Adrenal gland (tissue), 12 donors: Measurements from ENCODE around the gene HMGN5. TPM values are rescaled to one million over a fixed set of nuclear protein-coding genes. Genes with fewer than 3 reads are reported as not detected.

Source experiments
- DNase-seq, 7 donors: peaks; one replicate each; pipeline ENCODE4 v3.0.0-alpha.2; 2019 to 2020
- H3K27ac ChIP-seq, 5 donors: fragments of 200-600 bp; sonication (generic) in 4 of 5; 1 replicate in 3 of 5; 2 replicates in 2 of 5; pipeline versions ENCODE4 v1.5.1 to v1.8.0; 2016 to 2020; ENCODE audit warnings: mild to moderate bottlenecking in 1 of 5
- H3K27me3 ChIP-seq: fragments of 200-600 bp; 2 replicates; pipeline ENCODE4 v1.8.0; 2021
- H3K36me3 ChIP-seq, 2 donors: fragments of 200-600 bp; replicated peaks in 1 of 2; 1 replicate in 1 of 2; 2 replicates in 1 of 2; pipeline versions ENCODE4 v1.5.1 to v1.8.0; 2018 to 2022
- H3K4me1 ChIP-seq, 2 donors: fragments of 200-600 bp; replicated peaks in 1 of 2; 1 replicate in 1 of 2; 2 replicates in 1 of 2; pipeline versions ENCODE4 v1.5.1 to v1.8.0; 2018 to 2021
- H3K4me3 ChIP-seq, 4 donors: fragments of 200-600 bp; sonication (generic) in 3 of 4; one replicate each; pipeline ENCODE4 v1.5.1; 2016 to 2018
- H3K9me3 ChIP-seq, 3 donors: fragments of 200-600 bp; sonication (generic) in 1 of 3; replicated peaks in 1 of 3; 1 replicate in 2 of 3; 2 replicates in 1 of 3; pipeline versions ENCODE4 v1.5.1 to v1.8.0; 2016 to 2021
- POLR2A ChIP-seq, 2 donors: fragments of 450-650 bp; IDR thresholded peaks; one replicate each; pipeline ENCODE4 v1.6.1; 2017; ENCODE audit warnings: antibody characterized with exemption in 2 of 2, mild to moderate bottlenecking in 2 of 2, moderate library complexity in 1 of 2
- WGBS, 4 donors: extraction: QIAGEN DNeasy Blood & Tissue Kit in 2 of 4; methylation state at CpG; one replicate each; pipeline versions ENCODE4 v1.1.5 to v1.1.7; 2013 to 2017; 5-methylcytosine and 5-hydroxymethylcytosine counted together
- intact Hi-C, 2 donors: fragments of 100-400 bp; cut with DNase I; formaldehyde crosslinking; loops; one replicate each; pipeline versions ENCODE4 v1.14.1 to v1.15.0; 2022 to 2023
- polyA plus RNA-seq, 3 donors: library from polyadenylated mRNA; stranded (reverse); fragments of 200-250 nt in 2 of 3; fragments of 350-450 nt in 1 of 3; fragmentation: Illumina TruSeq in 1 of 3; extraction: RNeasy Lipid Tissue Mini Kit (QIAGEN cat#74804) in 1 of 3; gene quantifications; one replicate each; pipeline ENCODE4 v1.2.3, GENCODE V29; 2013 to 2014
- total RNA-seq, 9 donors: library from RNA; depleted of rRNA in 4 of 9; stranded (reverse); fragments of >200 nt in 4 of 9; fragments of 120-200 nt in 1 of 9; fragmentation: NEBNext Ultra II Directional in 1 of 9; extraction: Animal tissue kit (Norgen Biotek cat#: 25700) in 1 of 9; gene quantifications; one replicate each; pipeline versions ENCODE4 v1.1.0 to v1.2.4, GENCODE V29; 2013 to 2023
- TF ChIP-seq, protein P1 (sequence below), 6 experiments: fragments of 450-650 bp in 4 of 6; fragments of 200-600 bp in 2 of 6; sonication (generic) in 1 of 6; IDR thresholded peaks; 1 replicate in 5 of 6; 2 replicates in 1 of 6; pipeline versions ENCODE4 v1.5.1 to v1.8.0; 2016 to 2021; ENCODE audit warnings: antibody characterized with exemption in 6 of 6, mild to moderate bottlenecking in 2 of 6, moderate library complexity in 1 of 6
- donor health status: healthy with polysubstance abuse.
- donor health status: Bipolar disorder and iron deficiency.
- donor health status: DM: yes; HTN: yes; CAD: no.
- donor health status: DM: no; HTN: no; CAD: no.
- donor health status: DM: no; HTN: no; CAD: no.
- donor health status: DM: yes; HTN: yes; CAD: no.

The HMGN5 gene
- total and polyA plus RNA-seq, 12 donors: 0.42 to 73.7 (median 7.2) TPM

DNA sequence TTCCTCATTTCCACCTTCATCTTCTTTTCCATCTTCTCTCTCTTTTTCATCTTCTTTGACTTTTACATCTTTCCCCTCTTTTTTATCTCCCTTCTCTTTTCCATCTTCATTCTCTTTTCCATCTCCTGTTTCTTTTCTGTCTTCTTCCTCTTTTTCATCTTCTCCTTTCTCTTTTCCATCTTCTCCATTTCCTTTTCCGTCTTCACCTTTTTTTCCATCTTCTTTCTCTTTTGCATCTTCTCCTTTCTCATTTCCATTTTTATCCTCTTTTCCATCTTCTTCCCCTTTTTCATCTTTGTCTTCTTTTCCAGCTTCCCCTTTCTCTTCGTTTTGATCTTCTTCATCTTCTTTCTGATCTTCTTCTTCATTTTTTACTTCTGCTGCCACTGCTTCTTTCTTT, 87.0 kb downstream of the HMGN5 start:
- no peaks in the 10 kb centered on the region for H3K9me3 ChIP-seq
- TF ChIP-seq, protein P1, sequence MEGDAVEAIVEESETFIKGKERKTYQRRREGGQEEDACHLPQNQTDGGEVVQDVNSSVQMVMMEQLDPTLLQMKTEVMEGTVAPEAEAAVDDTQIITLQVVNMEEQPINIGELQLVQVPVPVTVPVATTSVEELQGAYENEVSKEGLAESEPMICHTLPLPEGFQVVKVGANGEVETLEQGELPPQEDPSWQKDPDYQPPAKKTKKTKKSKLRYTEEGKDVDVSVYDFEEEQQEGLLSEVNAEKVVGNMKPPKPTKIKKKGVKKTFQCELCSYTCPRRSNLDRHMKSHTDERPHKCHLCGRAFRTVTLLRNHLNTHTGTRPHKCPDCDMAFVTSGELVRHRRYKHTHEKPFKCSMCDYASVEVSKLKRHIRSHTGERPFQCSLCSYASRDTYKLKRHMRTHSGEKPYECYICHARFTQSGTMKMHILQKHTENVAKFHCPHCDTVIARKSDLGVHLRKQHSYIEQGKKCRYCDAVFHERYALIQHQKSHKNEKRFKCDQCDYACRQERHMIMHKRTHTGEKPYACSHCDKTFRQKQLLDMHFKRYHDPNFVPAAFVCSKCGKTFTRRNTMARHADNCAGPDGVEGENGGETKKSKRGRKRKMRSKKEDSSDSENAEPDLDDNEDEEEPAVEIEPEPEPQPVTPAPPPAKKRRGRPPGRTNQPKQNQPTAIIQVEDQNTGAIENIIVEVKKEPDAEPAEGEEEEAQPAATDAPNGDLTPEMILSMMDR (IDR thresholded peaks at IDR 0.05): no peak
- no peak for TF ChIP-seq POLR2A (IDR thresholded peaks at IDR 0.05)
- 54 to 90% (median 71%) methylated on average over 2 of the region's 2 CpGs for WGBS, 4 donors
- H3K4me3 ChIP-seq: no peak overlapping the region
- H3K27me3 ChIP-seq: no peaks in the 10 kb centered on the region
- peaks cover 0 to 5% of the 10 kb centered on the region in 2 donors for H3K4me1 ChIP-seq
- intact Hi-C loops: no loop called here
- no peak for DNase-seq
- no peak overlapping the region for H3K27ac ChIP-seq
- H3K36me3 ChIP-seq: no peaks in the 10 kb centered on the region

DNA sequence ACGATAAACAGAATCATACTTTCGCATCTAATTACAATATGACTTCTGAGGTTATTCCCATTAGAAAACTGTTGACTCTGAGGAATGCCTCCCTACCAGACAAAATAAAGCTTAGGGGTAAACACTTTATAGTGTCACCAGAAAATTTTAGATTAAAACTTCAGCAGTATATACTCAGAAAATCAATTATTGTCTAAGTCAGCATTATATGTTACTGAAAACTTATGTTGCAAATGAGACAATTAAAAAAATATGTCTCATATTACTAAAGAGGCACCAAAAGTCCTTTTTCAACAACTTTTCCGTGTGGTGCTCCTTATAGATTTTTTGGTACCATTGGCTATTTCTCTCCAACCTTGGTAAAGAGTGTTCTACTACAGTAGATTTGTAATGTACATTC, 91.4 kb downstream of the HMGN5 start:
- H3K9me3 ChIP-seq: no peaks in the 10 kb centered on the region
- H3K27ac ChIP-seq: no peak overlapping the region
- peaks cover 7% of the 10 kb centered on the region for H3K27me3 ChIP-seq
- intact Hi-C loops: no loop called here
- H3K36me3 ChIP-seq: no peaks in the 10 kb centered on the region
- 72 to 94% (median 85%) methylated on average over 3 of the region's 3 CpGs for WGBS, 4 donors
- no peak for TF ChIP-seq POLR2A (IDR thresholded peaks at IDR 0.05)
- TF ChIP-seq, protein P1 (IDR thresholded peaks at IDR 0.05): no peak
- no peaks in the 10 kb centered on the region for H3K4me1 ChIP-seq
- DNase-seq: no peak
- H3K4me3 ChIP-seq: no peak overlapping the region

DNA sequence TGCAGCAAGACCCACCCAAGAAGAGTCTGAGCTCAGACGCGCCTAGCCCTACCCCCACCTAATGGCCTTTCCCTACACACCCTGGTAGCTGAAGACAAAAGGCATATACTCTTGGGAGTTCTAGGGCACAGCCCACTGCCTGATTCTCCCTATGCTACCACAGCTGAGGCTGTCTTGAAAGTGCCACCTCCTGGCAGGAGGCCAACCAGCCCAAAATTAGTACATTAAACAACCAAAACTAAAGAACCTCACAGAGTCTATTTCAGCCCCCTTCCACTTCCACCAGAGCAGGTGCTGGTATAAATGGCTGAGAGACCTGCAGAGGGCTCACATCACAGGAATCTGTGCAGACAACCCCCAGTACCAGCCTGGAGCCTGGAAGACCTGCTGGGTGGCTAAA, 119.1 kb downstream of the HMGN5 start:
- TF ChIP-seq POLR2A (IDR thresholded peaks at IDR 0.05): no peak
- TF ChIP-seq, protein P1 (IDR thresholded peaks at IDR 0.05): no peak
- intact Hi-C loops: no loop called here
- no peaks in the 10 kb centered on the region for H3K27me3 ChIP-seq
- H3K27ac ChIP-seq: no peak overlapping the region
- no peaks in the 10 kb centered on the region for H3K36me3 ChIP-seq
- 79 to 93% (median 87%) methylated on average over 2 of the region's 2 CpGs for WGBS, 4 donors
- H3K4me3 ChIP-seq: no peak overlapping the region
- H3K4me1 ChIP-seq: no peaks in the 10 kb centered on the region
- no peaks in the 10 kb centered on the region for H3K9me3 ChIP-seq
- DNase-seq: no peak

Other genes starting within 250 kb of the HMGN5 start
- 100 to 1,000 TPM in 8 of 9 donors, 10 to 100 TPM in 1; 94.2 to 201 (median 145) TPM for gene SH3BGRL, start 189 bp upstream of the HMGN5 start, total RNA-seq
- gene SH3BGRL, start 189 bp upstream of the HMGN5 start, polyA plus RNA-seq: 100 to 1,000 TPM in 1 of 3 donors, 10 to 100 TPM in 2; 59.5 to 191 (median 89.6) TPM